ENCODE results near the gene CPS1.

Gene CPS1

GRCh38 chr2:210599476-210599875, 43.1 kb downstream of the CPS1 start:
- H3K27ac ChIP-seq: no peak overlapping the region
- no peak for TF ChIP-seq CTCF (conservative IDR thresholded peaks at IDR 0.05)

- TF ChIP-seq CTCF (conservative IDR thresholded peaks at IDR 0.05): no peak
- no peak overlapping the region for H3K27ac ChIP-seq
Observed at GRCh38 chr2:210604666-210605065, 48.3 kb downstream of the CPS1 start.

GRCh38 chr2:210606001-210606400, 49.6 kb downstream of the CPS1 start:
- TF ChIP-seq CTCF (conservative IDR thresholded peaks at IDR 0.05): no peak
- no peak overlapping the region for H3K27ac ChIP-seq

GRCh38 chr2:210611466-210611865, 55.1 kb downstream of the CPS1 start:
- no peak overlapping the region for H3K27ac ChIP-seq
- no peak for TF ChIP-seq CTCF (conservative IDR thresholded peaks at IDR 0.05)

- no peak overlapping the region for H3K27ac ChIP-seq
- no peak for TF ChIP-seq CTCF (conservative IDR thresholded peaks at IDR 0.05)
Observed at GRCh38 chr2:210616074-210616473, 59.7 kb downstream of the CPS1 start.

- no peak for TF ChIP-seq CTCF (conservative IDR thresholded peaks at IDR 0.05)
Observed at GRCh38 chr2:210617318-210617717, 60.9 kb downstream of the CPS1 start.

GRCh38 chr2:210617732-210618330, 61.4 kb downstream of the CPS1 start:
- no peak overlapping the region for H3K27ac ChIP-seq
- peak; percentile 82 for TF ChIP-seq CTCF (conservative IDR thresholded peaks at IDR 0.05)

More at GRCh38 chr2:210617318-210617717, 60.9 kb downstream of the CPS1 start:
- no peak overlapping the region for H3K27ac ChIP-seq
